Mammary microvascular endothelial cell (primary cell): Measurements from ENCODE around the gene ARHGAP44. TPM values are rescaled to one million over a fixed set of nuclear protein-coding genes. Genes with fewer than 3 reads are reported as not detected.

Source experiments
- total RNA-seq: library from RNA; depleted of rRNA; stranded (reverse); fragments of >200 nt; gene quantifications from 2 replicates; pipeline ENCODE4 v1.2.3, GENCODE V29; 2015

The ARHGAP44 gene
- total RNA-seq: 0.27 and 0.39 TPM in 2 replicates

GRCh38 chr17:12789481-12790248, at the start of gene ARHGAP44:
Gene ARHGAP44 (plus strand): TSS chr17:12789498. CDS start chr17:12789839, 341 bp downstream.

GRCh38 chr17:13017655-13018459, 228.6 kb downstream of the ARHGAP44 start, which contains the start of gene ELAC2:
Gene ELAC2 (minus strand): TSS chr17:13018027. CDS start chr17:13017947, 80 bp downstream.

Other genes starting within 250 kb of the ARHGAP44 start
- not detected in 2 replicates for gene MYOCD, start 123.6 kb upstream of the ARHGAP44 start, total RNA-seq
- gene ELAC2, start 228.5 kb downstream of the ARHGAP44 start, total RNA-seq: 71.1 and 79.4 TPM in 2 replicates